ENCODE data around the gene PIGX.

DNA sequence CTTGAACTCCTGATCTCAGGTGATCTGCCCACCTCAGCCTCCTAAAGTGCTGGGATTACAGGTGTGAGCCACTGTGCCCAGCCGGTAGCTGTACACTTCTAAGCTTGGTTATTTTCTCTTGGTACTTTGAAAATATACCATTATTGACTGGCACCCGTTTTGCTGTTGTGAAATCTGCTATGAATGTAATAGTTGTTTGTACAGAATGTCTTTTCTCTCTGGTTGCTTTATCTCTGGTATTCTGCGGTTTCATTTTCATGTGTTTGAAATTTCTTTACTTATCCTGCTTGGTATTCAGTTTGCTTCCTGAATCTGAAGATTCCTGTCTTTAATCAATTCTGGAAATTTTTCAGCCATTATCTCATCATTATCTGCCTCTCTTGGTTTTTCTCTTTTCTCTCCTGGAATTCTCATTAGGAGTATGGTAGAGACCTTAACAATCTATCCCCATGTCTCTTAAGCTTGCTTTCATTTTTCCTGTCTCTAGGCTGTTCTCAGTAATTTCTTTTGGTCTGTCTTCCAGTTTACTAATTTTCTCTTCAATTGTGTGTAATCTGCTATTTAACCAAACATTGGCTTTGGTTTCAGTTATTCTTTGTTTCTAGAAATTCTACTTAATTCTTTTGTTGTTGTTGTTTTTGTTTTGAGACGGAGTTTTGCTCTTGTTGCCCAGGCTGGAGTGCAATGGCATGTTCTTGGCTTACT lies 24.6 kb downstream of the PIGX start:
- no peak for TF ChIP-seq POLR2A (IDR thresholded peaks at IDR 0.05)
- no peak for TF ChIP-seq CTCF (IDR thresholded peaks at IDR 0.05)

All from uterus (tissue), 2 donors.